Osteocyte (in vitro differentiated cells): ENCODE results near the gene RIOK2. TPM values are rescaled to one million over a fixed set of nuclear protein-coding genes. Genes with fewer than 3 reads are reported as not detected.
"Not testable (repeated sequence)": the region's sequence is repeated elsewhere in the genome, so short reads cannot be mapped to it uniquely, and the experiment has no call there.

Experiments
- DNase-seq: peaks from one replicate; pipeline ENCODE4 v3.0.0; 2021; ENCODE audit warnings: mixed read lengths; ENCODE audit not compliant: unreplicated experiment; ENCODE audit errors: extremely low spot score
- H3K27ac Mint-ChIP-seq: one replicate; pipeline ENCODE4 v1.8.0; 2021; ENCODE audit warnings: mild to moderate bottlenecking, mixed read lengths; ENCODE audit not compliant: unreplicated experiment
- H3K27me3 Mint-ChIP-seq: one replicate; pipeline ENCODE4 v1.8.0; 2021; ENCODE audit warnings: mixed read lengths; ENCODE audit not compliant: unreplicated experiment
- H3K36me3 Mint-ChIP-seq: one replicate; pipeline ENCODE4 v1.8.0; 2021; ENCODE audit warnings: mixed read lengths; ENCODE audit not compliant: unreplicated experiment
- H3K4me1 Mint-ChIP-seq: one replicate; pipeline ENCODE4 v1.8.0; 2021; ENCODE audit warnings: mixed read lengths; ENCODE audit not compliant: unreplicated experiment
- H3K4me3 Mint-ChIP-seq: one replicate; pipeline ENCODE4 v1.8.0; 2021; ENCODE audit warnings: mild to moderate bottlenecking, moderate library complexity, mixed read lengths; ENCODE audit not compliant: unreplicated experiment
- H3K9me3 Mint-ChIP-seq: one replicate; pipeline ENCODE4 v1.8.0; 2021; ENCODE audit warnings: mixed read lengths; ENCODE audit not compliant: unreplicated experiment
- CTCF ChIP-seq: fragments of 200-600 bp; sonication (generic); IDR thresholded peaks from 2 replicates; pipeline ENCODE4 v1.5.0; 2021; ENCODE audit warnings: antibody characterized with exemption, mild to moderate bottlenecking, moderate library complexity
- total RNA-seq: library from RNA; stranded (reverse); gene quantifications from 2 replicates; pipeline ENCODE4 v1.2.1, GENCODE V29; 2021

RIOK2 gene
- total RNA-seq, 1 donor from 2014 or later = 23.4 TPM

- Mint-ChIP-seq H3K9me3 (no peaks in the 10 kb centered on the region), H3K27me3 (peaks cover 21% of the 10 kb centered on the region), H3K4me1 (peaks cover 6% of the 10 kb centered on the region), H3K27ac (no peak overlapping the region), H3K36me3 (no peaks in the 10 kb centered on the region), H3K4me3 (no peak overlapping the region)
- TF ChIP-seq CTCF = no peak
- DNase-seq = no peak
Measured at GRCh38 chr5:97141031-97141430, 42.0 kb downstream of the RIOK2 start.

GRCh38 chr5:97140250-97140649 lies 42.8 kb downstream of the RIOK2 start:
- H3K9me3 Mint-ChIP-seq, H3K27ac Mint-ChIP-seq, H3K4me1 Mint-ChIP-seq, DNase-seq, H3K4me3 Mint-ChIP-seq, H3K36me3 Mint-ChIP-seq: not testable (repeated sequence)
- peaks cover 21% of the 10 kb centered on the region for H3K27me3 Mint-ChIP-seq

GRCh38 chr5:97136475-97136874 lies 46.6 kb downstream of the RIOK2 start:
- Mint-ChIP-seq H3K27ac (no peak overlapping the region), H3K4me3 (no peak overlapping the region), H3K4me1 (peaks cover 6% of the 10 kb centered on the region), H3K27me3 (peaks cover 23% of the 10 kb centered on the region), H3K36me3 (no peaks in the 10 kb centered on the region), H3K9me3 (no peaks in the 10 kb centered on the region)
- no peak for TF ChIP-seq CTCF
- DNase-seq = no peak

- Mint-ChIP-seq H3K36me3 (no peaks in the 10 kb centered on the region), H3K4me3 (no peak overlapping the region), H3K27ac (no peak overlapping the region), H3K9me3 (no peaks in the 10 kb centered on the region), H3K27me3 (peaks cover 20% of the 10 kb centered on the region), H3K4me1 (no peaks in the 10 kb centered on the region)
- DNase-seq = no peak
- no peak for TF ChIP-seq CTCF
Measured at GRCh38 chr5:97135868-97136267, 47.2 kb downstream of the RIOK2 start.

- Mint-ChIP-seq H3K9me3 (no peaks in the 10 kb centered on the region), H3K27ac (no peak overlapping the region), H3K27me3 (peaks cover 11% of the 10 kb centered on the region), H3K36me3 (no peaks in the 10 kb centered on the region), H3K4me1 (no peaks in the 10 kb centered on the region), H3K4me3 (no peak overlapping the region)
- no peak for TF ChIP-seq CTCF
- no peak for DNase-seq
Measured at GRCh38 chr5:97134634-97135033, 48.4 kb downstream of the RIOK2 start.

- Mint-ChIP-seq H3K27me3 (peaks cover 5% of the 10 kb centered on the region), H3K4me1 (no peaks in the 10 kb centered on the region)
- no peak for DNase-seq
Measured at GRCh38 chr5:97133101-97133500, 49.9 kb downstream of the RIOK2 start.

More at GRCh38 chr5:97133101-97133500, 49.9 kb downstream of the RIOK2 start:
- H3K4me3 Mint-ChIP-seq = no peak overlapping the region
- no peaks in the 10 kb centered on the region for H3K9me3 Mint-ChIP-seq
- H3K27ac Mint-ChIP-seq = no peak overlapping the region
- no peak for TF ChIP-seq CTCF
- H3K36me3 Mint-ChIP-seq = no peaks in the 10 kb centered on the region
